Myocyte (in vitro differentiated cells): ENCODE data around the gene TMEM125. TPM values are rescaled to one million over a fixed set of nuclear protein-coding genes. Genes with fewer than 3 reads are reported as not detected.

ENCODE experiments used
- DNase-seq: peaks from one replicate; pipeline ENCODE4 v3.0.0-alpha.2; 2012; ENCODE audit warnings: low read depth
- polyA plus RNA-seq: library from polyadenylated mRNA; unstranded; fragments of >200 nt; gene quantifications from one replicate; pipeline ENCODE4 v1.2.1, GENCODE V29; 2012; ENCODE audit warnings: missing spikeins
- total RNA-seq: library from RNA; depleted of rRNA; stranded (reverse); fragments of >200 nt; gene quantifications from 2 replicates; pipeline ENCODE4 v1.2.3, GENCODE V29; 2014

Gene TMEM125
- not detected in 2 replicates for total RNA-seq
- polyA plus RNA-seq, result 0.04 TPM

DNA sequence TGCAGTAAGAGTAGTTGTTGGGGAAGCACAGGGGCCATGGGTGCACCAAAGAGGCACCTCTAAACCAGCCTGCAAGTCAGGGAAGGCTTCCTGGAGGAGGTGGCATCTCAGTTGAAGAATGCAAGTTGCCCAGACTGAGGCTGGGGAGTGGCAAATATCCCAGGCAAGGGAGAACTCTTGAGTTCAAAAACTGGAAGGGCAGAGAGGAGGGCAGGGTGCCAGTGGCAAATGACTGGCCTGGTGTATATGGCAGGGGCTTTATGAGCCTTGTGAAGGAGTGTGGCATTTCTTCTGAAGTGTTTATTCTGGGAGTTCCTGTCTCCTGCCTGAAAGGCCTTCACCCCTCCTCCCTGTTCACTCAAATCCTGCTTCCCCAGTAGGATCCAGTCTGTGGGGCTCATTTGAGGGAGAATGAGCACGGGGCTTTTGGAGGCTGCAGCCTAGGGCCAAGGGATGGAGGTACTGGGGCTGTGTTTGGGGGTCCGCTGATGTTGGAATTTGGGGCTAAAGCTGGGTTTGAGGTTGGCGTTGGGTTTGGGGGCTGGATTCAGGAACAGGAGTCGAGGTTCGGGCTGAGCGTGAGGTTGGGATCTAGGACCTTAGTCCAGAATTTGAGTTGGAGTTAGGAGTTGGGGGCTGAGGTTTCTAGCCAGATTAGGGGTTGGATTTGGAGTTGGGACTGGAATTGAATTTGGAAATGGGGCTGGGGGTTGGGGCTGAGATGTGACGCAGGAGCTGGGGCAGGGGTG, at the start of gene TMEM125:
TMEM125 (plus strand) TSS at position 357 of the 749 bp plus-strand sequence. CDS start 2,740 bp downstream, outside the sequence.
- DNase-seq, result no peak

DNA sequence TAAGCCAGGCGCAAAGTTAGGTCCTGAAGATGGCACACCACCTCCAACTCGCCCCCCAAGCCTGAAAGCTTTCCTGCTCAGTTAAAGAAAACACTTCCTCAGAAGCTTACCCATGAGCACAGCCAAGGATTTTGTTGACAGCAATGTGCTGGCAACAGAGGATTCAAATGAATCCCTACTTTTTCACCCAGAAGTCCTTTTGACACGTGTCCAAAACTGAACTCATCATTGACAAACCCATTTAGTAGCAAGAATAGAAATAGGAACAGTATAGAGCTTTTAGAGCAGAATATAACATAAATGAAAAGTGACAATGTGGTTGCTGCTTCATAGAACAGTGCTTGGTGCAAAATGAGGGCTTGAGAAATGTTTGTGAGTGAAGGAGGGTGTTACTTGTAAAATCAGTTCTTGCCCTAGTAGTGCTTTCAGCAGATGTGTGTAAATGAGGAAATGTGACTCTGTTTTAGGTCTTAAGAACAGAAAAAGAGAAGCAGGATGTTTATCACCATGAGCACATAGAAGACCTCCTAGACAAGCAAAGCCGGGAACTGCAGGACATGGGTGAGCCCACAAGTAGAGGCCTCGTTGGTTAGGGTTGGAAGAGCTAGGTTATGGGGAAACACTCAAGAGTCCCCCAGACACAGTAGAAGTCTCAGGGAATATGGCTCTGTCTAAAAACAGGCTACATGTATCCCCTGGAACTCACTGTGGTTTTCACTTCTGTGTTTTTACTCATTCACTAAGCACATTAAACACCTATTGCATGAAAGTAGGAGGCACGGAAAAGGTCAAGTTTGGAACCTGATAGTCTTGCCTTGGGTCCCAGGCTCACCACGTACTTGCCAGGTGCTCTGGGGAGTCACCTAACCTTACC, 48.6 kb upstream of the TMEM125 start:
- DNase-seq, result no peak

DNA sequence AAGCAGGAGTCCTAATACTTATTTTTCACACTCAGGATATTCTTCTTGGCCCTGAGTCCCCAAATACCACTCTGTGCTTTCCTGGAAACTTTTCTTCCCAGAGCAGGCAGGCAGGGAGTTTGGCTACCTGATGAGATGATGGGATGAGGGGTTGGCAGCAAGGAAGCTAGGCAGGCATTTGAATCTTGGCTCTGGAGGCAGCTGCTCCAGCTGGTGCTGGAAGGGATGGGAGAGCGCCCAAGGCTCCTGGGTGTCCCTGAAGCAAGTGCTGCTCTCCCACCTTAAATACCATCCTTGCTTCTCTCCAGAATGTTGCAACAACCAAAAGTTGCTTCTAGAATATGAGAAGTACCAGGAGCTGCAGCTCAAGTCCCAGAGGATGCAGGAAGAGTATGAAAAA, 48.0 kb upstream of the TMEM125 start:
- no peak for DNase-seq

DNA sequence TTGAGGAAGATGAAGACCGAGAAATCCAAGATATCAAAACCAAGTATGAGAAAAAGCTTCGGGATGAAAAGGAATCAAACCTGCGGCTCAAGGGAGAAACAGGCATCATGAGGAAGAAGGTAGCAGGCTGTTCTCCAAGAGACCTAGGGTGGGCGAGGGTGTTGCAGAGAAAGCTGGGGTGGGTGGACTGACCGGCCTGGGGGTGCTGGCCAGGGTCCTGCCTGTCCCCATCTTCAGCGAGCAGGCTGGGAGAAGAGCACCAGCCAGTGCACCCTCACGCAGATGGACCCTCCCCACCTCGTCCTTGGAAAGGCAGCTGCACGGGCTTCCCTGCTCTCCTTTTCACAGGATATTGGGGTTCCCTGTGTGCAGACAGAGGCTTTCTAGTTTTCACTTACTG, 46.9 kb upstream of the TMEM125 start:
- no peak for DNase-seq

DNA sequence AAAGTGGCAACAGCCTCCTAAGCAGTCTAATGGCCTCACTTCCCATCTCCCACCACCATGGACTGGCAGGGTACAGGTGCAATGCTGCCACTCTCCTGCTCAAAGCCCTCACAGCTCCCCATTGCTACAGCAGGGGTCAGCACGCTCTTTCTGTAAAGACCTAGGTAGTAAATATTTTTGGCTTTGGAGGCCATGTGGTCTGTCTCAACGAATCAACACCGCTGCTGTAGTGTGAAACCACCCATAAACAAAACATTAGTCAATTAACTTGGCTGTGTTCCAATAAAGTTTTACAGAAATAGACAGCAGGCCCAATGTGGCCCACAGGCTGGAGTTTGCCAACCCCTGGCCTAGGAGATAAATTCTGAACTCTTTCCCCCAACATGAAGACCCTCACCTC, 44.6 kb upstream of the TMEM125 start:
- peak; percentile 21 for DNase-seq

DNA sequence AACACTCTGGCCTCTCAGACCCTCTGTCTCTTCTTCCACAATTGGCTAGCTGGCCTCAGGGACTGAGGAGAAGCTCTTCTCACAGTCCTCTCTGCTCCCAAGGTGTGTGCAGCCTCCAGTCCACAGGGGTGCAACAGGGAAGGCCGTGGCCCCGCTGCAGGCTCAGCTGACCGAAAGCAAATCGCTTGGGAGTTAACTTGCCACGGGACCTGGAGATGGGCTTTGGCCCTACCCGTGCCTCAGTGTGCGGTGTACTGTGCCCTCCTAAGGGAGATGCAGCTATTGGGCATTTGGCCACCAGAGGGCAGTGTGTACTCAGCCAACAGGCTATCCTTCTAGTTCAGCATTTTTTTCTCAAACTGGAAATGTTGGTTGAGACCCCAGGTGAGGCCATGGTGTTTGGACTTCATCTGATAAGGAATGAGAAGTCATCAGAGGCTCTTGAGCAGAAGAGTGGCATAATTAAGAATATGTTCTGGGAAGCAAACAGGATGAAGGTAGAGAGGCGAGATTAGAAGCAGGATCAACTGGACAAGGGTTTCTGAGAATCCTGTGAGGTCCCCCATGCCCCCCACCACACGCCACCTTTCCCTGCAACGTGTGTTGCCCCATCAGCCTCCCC, 42.5 kb upstream of the TMEM125 start:
- peak; percentile 76 for DNase-seq

DNA sequence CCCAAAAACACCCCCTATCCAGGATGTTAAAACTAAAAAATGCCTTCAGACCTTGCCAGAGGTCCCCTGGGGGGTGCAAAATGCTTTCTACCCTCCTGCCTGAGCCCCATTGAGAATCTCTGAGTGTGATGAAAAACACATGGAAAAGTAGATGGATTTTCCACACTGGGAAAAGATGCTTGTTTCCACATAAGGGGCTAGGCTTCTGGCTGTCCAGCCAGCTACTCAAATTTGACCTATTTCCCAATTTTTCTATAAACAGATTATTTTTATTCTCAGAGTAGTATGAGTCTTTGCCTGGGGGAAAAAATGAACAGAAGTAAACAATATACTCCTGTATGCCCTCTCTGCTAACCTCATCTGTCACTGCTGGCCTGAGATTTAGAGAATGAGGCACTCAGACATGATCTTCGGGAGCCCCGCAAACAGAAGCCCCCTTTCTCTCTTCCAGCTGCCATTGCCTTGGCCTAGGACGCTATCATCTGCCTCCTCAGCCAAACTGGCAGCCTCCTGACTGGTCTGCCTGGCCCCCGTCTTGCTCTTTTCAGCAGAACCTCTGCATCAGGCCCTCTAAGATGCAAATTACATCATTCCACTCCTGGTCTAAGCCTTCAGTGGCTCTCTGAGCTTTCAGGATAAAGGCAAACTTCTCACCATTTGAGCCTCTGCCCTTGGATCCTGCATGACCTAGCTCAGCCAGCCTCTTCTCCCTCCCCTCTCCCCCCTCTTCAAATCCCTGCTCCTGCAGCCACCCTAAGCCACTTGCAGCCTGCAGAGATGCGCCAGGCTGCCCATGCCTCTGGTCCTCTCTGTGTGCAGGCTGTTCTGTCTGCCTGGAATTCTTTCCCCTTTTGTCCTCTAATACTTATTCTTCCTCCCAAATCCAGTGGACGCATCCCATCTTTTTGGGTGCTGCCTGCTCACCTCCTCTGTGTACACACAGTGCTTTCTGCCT, 39.7 kb upstream of the TMEM125 start:
- DNase-seq, result no peak

DNA sequence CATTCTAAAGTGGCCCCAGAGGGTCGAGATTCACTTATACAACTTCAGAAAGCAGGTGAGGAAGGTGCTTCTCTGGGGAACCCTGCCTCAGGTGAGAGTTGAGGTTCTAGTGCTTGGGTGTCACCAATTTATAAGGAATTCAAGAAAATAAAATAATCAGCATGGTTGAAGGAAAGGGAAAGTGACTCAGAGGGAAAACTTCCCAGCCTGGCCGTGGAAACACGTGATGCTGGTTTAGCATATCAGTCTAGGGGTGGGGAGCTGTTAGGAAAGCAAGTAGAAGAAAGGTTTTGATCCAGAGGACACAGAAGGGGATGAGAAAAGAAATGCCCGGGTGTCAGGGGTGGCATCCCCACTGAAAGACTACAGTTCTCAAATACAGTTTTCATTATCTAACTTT, 37.7 kb upstream of the TMEM125 start:
- DNase-seq, result peak; percentile 64

DNA sequence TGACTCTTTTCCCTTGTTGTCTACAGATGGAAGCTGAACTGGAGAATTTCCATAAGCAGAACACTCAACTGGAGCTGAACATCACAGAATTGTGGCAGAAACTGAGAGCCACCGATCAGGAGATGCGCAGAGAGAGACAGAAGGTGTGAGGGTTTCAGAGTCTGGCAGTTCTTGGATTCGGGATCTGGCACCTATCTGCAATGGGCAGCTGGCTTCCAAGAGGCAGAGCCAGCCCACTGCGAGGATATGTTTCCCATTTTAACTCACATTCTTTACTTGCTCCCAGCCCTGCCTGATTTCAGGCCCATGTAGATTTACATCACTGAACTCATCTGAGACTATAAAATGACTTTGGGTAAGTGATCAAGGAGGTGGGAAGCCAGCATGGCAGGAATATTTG, 37.3 kb upstream of the TMEM125 start:
- DNase-seq, result peak; percentile 49

DNA sequence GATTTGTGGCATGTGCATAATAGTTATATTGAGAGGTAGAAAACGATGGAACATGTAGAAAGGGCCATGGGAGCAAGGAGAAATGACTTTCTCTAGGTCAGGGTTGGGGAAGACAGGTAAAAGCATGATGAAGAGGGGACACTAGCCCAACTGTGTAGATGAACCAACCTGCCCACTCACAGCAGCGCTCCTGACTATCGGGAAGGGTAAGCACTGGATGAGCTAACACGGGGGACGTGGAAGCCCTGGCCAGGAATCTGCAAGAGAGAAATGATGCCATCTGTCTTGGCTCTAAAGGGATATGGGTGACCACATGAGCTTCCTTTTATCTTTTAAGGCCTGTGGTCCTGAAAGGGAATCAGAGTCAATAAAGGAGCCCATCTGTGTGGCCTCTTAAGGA, 36.2 kb upstream of the TMEM125 start:
- no peak for DNase-seq

DNA sequence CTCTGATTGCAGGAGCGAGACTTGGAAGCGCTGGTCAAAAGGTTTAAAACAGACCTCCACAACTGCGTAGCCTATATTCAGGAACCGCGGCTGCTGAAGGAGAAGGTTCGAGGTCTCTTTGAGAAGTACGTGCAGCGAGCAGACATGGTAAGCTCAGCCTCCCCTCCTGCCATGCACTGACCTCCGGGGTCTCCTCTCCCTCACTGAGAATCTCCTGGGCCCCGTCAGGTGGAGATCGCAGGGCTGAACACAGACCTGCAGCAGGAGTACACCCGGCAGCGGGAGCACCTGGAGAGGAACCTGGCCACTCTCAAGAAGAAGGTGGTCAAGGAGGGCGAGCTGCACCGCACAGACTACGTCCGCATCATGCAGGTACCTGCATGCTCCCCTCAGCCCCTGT, 35.5 kb upstream of the TMEM125 start:
- no peak for DNase-seq

DNA sequence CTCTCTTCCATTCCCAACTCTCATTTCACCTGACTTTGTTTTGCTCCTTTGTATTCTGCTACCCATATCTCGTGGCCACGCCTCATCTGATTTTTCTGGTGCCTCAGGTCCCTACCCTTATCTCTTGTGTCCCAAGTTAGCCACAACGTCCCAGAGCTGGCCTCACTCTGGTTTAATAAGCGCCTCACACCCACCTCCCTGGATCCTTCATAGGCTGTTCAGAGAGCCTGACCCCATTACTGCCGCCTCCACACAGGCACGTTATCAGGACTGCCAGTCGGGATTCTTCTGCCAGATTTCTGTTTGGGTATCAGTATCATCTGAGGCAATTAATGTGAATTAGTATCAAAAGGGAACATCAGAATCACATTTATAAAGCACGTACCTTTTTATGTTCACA, 34.7 kb upstream of the TMEM125 start:
- DNase-seq, result no peak

DNA sequence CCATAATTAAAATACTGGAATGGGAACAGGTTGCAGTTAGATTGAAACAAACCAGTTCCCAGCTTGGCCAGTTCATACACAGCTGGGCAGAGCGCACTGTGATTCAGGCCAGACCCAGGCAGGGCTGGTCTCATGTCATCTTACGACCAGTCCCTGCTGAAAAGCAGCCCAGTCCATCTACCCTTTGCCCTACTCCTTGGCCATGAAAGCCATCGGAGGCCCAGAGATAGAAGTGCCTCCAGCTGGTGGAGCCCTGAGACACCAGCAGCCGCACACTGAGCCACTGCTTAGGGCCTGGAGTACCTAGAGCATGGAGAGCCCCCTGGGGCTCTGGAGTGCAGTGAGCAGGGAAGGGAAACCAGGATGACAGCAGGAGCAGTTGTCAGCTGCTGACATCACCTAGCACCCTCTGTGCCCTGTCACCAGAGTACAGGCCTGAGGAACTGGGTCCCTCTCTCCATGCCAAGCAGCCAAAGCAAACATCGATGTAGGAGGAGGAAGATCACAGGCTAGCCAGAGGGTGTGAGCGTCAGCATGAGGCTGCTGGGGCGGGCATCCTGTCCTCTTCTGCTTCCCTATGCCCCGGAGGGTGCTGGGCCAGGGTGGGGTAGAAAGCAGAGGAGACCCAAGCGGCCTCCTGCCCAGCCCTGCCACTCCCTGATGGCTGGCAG, 34.2 kb upstream of the TMEM125 start:
- DNase-seq, result no peak

DNA sequence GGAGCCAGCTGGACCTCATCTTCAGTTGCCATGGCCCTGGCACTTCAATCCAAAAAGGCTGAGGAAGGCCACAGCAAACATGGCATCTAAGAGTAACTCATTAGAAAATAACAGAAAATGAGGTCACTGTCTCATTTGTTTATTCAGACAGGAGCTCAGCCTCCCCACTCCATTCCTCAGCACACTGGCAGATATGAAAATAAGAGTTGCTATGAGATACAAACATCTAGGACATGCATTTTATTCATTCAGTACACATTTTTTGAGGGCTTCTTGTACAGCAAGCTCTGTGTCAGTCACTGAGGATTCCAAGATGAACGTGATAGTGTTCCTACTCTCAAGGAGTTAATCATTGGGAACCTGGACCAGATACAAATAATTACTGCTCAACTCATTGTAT, 32.7 kb upstream of the TMEM125 start:
- no peak for DNase-seq

DNA sequence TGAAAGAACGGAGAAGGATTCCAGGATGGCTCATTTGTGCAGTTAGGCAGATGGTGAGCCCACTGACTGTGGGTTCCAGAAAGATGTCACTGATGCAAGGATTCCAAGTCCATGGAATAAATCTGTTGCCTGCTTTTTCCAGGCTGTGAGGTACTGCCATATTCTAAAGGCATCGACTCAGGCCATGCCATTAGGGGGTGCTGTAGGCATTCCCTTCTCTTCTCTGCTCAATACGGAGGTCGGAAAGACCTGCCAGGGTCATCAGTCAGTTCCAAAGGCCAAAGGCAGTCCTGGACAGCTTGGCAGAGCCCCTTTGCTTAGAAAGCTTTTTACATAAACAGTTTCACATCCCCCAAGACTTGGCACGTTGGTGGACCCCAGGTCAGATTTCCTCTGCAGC, 31.7 kb upstream of the TMEM125 start:
- peak; percentile 61 for DNase-seq

DNA sequence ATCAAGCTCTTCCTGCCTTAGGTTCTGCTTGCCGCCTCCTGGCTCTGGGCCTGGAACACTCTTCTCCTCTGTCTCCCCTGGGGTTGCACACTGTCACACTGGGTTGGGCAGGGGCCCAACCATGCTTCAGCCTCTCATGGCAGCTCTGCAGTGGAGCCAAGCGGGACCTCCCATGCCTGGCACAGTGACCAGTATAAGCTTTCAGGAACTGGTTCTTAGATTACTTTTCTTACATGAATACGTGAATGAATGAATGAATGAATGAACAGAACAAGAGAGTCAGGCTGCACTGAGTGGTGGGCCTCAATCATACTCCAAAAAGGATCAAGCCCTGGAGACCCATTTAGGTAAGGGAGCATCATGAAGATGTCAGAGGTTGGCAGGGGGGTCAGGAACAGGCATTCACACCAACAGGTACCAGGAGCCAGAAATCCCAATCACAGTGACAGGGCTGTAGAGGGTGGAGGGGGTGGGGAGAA, 30.8 kb upstream of the TMEM125 start:
- no peak for DNase-seq

DNA sequence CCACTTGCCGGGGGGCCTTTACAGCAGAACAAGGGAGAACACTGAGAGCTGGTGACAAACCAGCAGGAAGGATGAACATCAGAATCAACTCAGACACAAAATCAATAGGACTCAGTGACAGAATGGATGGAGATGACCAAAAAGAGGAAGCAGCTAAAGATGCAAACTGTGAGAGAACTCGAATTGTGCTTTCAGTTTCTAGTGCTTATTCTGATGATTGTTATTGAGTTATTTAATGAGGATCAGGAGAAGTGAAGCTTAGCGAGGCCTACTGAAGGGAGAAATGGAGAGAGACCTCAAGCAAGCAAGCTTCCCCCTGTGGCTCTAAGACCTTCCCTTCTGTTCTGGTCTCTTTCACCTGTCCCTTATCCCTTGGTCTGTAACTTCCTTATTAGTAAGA, 30.3 kb upstream of the TMEM125 start:
- DNase-seq, result no peak

DNA sequence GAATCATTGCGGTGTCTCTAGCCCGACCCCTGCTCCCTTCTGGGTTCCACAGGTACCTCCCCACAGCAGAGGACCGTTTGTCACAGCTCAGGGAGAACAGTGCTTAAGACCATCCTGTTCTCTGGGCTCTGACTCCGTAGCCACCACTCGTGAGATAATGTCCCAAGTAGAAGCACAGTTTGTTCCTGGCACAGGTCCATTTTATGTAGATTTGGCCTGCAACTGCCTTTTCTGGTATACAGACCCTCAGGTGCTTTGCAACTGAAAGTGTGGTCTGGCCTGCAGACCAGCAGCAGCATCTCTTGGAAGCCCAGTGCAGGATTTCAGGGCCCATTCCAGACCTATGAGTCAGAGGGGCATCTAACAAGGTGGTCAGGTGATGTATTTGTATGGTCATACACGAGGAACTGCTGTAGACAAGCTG, 28.4 kb upstream of the TMEM125 start:
- DNase-seq, result no peak

DNA sequence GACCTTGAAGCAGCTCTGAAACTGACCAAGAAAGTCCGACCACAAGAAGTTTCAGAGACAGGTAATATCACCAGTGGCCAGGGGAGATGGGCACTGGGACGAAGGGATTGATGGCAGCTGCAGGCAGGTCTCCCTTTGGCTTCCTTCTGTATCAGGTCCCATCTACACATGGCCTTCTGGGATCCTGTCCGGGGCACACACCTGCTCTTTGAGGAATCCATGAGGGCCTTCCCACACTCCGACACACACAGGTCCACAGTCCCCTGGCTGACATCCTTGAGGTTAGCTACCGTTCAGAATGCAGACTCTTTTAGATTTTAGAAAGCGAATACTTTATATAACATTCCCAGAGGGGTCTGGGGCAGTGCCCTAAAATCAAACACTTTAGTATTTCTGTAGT, 26.5 kb upstream of the TMEM125 start:
- DNase-seq, result no peak
